Prostate gland (tissue), 2 donors: Measurements from ENCODE around the gene HAP1.

ENCODE experiments used
- POLR2A ChIP-seq: fragments of 450-650 bp; IDR thresholded peaks from one replicate; pipeline ENCODE4 v1.6.1; 2016; ENCODE audit warnings: antibody characterized with exemption, mild to moderate bottlenecking
- TF ChIP-seq, protein P1 (sequence below), 4 experiments: fragments of 200-600 bp in 2 of 4; fragments of 450-650 bp in 2 of 4; sonication (generic) in 2 of 4; IDR thresholded peaks; 1 replicate in 3 of 4; 2 replicates in 1 of 4; pipeline ENCODE4 v1.5.1; 2016 to 2019; ENCODE audit warnings: antibody characterized with exemption in 4 of 4, mild to moderate bottlenecking in 2 of 4, moderate library complexity in 2 of 4

DNA sequence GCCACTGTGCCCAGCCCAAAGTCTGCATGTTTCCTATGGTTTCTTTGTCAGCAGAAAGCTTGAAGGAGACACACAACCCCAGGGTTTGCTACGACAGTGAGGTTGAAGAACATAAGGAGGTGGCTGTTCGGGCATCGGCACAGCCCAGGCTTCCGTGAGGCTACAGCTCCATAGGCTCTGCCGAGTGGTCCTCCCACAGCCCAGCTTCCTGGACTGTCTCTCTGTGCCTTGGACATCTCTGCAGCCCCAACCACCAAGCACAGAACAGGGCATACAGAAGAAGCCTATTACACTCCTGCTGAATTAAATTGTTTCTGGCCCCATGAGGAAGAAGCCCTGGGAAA lies 3.2 kb upstream of the HAP1 start:
- TF ChIP-seq, protein P1, sequence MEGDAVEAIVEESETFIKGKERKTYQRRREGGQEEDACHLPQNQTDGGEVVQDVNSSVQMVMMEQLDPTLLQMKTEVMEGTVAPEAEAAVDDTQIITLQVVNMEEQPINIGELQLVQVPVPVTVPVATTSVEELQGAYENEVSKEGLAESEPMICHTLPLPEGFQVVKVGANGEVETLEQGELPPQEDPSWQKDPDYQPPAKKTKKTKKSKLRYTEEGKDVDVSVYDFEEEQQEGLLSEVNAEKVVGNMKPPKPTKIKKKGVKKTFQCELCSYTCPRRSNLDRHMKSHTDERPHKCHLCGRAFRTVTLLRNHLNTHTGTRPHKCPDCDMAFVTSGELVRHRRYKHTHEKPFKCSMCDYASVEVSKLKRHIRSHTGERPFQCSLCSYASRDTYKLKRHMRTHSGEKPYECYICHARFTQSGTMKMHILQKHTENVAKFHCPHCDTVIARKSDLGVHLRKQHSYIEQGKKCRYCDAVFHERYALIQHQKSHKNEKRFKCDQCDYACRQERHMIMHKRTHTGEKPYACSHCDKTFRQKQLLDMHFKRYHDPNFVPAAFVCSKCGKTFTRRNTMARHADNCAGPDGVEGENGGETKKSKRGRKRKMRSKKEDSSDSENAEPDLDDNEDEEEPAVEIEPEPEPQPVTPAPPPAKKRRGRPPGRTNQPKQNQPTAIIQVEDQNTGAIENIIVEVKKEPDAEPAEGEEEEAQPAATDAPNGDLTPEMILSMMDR (IDR thresholded peaks at IDR 0.05), result no peak
- TF ChIP-seq POLR2A, result no peak
